Middle frontal gyrus (tissue), 1 donor: ENCODE results near the gene ERMAP.
"Not testable (repeated sequence)": the region's sequence is repeated elsewhere in the genome, so short reads cannot be mapped to it uniquely, and the experiment has no call there.

Source experiments
- DNase-seq: peaks from one replicate; pipeline ENCODE4 v3.0.0-alpha.2; 2015; ENCODE audit warnings: low spot score; ENCODE audit errors: extremely low spot score

ERMAP gene

GRCh38 chr1:42806593-42806992, 10.3 kb upstream of the ERMAP start:
- DNase-seq = no peak

DNA sequence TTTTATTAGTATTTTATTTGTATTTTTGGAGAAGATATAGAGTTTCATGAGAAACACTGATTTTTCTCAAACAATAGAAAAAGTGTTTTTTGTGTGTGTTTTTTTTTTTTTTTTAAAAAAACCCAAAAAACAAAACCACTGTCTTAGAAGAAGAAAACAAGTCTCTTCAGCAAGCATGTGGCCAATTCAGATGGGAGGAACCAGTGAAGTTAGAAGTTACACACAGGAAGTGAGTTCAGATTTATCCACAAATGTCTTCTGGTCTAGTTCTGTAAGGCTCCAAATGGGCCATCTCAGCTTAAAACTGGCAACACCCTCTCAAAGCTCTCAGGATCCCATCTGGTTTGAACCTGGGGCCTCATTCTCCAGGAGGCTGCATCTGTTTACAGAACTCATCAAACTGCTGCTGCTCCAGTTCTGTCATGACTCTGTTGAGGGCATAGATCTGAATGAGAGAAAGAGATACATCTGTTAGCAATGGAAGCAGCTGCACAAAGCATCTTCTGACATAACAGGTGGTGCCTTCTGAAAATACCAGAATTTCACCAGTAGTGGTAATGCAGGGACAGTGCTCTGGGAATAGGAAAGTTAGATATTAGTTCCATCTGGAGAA, 9.8 kb upstream of the ERMAP start:
- DNase-seq = no peak

DNA sequence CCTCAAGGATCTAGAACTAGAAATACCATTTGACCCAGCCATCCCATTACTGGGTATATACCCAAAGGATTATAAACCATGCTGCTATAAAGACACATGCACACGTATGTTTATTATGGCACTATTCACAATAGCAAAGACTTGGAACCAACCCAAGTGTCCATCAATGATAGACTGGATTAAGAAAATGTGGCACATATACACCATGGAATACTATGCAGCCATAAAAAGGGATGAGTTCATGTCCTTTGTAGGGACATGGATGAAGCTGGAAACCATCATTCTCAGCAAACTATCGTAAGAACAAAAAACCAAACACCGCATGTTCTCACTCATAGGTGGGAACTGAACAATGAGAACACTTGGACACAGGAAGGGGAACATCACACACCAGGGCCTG, 2.1 kb upstream of the ERMAP start:
- not testable (repeated sequence) for DNase-seq

GRCh38 chr1:42815941-42816584, 859 bp upstream of the ERMAP start:
- DNase-seq = no peak

DNA sequence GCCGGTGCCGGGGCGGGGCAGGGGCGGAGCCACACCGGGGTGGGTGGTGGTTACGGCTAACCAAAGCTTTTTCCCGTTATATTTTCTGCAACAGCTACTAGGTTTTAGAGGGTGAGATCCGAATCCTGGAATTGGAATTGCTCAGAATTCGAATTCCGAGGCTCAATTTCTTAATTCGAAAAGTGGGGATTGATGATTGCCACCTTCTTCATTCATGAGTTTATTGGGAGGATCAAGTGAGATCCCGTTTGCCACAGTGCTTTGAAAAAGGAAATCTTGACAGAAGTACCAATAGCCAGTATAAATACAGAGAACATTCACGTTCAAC, 482 bp downstream of the ERMAP start:
- DNase-seq = no peak

GRCh38 chr1:42817976-42818375, 1.1 kb downstream of the ERMAP start:
- no peak for DNase-seq

GRCh38 chr1:42820813-42821212, 3.9 kb downstream of the ERMAP start:
- DNase-seq = no peak

GRCh38 chr1:42821690-42822089, 4.8 kb downstream of the ERMAP start:
- DNase-seq = no peak

GRCh38 chr1:42822800-42823392, 6.0 kb downstream of the ERMAP start:
- no peak for DNase-seq

DNA sequence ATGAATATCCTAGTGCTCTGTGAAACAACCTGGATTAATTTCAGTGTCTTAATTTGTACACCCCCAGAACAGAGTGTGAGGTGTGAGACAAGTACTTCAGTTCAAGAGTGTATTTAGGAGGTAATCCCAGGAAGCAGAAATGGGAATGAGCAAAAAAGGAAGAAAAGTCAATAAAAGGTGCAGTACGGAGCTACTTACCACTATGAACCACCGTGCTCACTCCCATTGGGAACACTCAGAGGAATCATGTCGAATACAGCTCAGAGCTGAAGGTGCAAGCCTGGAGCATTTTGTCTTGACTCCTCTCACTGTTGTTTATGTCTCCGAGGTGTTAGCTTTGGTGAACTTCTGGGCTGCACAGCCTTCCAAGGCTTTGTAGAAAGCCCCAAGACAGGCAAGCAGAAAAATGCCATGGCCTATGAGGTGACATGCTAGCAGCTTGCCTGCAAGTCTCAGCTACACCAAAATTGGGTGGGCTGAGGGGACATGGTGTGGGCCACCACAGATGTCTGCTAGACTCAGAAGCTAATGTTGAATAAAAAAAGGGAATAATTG, 7.6 kb downstream of the ERMAP start:
- no peak for DNase-seq

GRCh38 chr1:42825036-42825851, 8.3 kb downstream of the ERMAP start:
- no peak for DNase-seq

GRCh38 chr1:42830631-42831030, 13.7 kb downstream of the ERMAP start:
- DNase-seq = no peak

- no peak for DNase-seq
These were observed 14.4 kb downstream of the ERMAP start for GRCh38 chr1:42831273-42831672.

DNA sequence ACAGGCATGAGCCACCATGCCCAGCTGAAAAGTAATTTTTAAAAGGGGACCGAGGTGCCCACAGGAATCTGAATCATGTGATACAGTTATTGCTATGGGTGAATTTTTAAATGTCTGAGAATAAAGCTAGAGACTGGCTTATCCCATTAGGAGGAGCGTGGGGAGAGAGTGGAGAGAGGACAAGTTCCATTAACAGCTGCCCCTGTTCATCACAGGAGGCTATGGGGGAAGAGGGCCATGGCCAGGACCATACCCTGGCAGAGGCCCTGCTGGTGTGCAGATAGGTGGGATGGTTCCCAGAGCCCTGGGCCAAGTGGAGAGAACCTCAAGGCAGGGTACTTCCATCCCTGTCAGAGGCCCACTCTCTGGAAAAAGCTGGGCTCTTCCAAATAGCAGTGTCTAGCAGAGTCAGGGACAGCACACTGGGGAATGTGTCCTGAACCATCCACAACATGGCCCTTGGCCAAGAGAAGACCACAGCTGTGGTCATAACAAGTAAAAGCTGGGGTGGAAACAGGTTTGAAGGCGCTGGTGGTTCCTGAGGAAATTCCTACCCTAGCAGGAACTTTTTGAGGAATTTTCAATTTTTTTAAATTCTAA, 15.8 kb downstream of the ERMAP start:
- DNase-seq = no peak

- DNase-seq = no peak
These were observed 17.1 kb downstream of the ERMAP start for GRCh38 chr1:42833981-42834380.

DNA sequence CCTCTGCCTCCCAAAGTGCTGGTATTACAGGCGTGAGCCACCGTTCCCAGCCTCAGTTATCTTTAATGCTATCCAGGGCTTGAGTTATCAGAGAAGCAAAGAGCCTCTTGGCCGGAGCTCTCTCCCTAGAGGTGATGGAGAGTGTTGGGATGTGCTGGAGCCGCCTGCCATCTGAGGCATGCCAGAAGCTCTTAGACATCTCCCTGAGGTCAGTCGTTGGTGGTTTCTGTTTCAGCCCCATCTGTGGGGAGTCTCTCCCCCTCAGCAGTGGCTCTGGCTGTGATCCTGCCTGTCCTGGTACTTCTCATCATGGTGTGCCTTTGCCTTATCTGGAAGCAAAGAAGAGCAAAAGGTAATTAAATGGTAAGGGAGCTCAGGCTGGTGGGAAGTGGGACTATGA, 17.9 kb downstream of the ERMAP start:
- no peak for DNase-seq

DNA sequence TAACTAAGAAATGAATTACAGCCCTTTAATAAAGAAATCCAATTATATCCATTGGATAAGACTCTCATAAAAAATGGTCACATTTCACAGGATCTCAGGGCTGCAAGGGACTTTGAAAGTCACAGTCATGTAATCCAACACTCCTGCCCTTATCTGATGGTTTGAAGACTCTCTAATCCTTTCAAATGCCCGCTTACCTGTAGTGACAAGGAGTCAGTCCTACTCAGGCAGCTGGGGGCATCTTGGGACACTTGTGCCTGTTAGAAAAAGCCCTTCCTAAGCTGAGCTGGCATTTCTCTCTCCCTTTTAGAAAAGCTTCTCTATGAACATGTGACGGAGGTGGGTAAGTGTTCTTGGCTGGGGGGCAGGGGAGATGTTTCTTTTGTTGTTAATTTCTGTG, 18.5 kb downstream of the ERMAP start:
- DNase-seq = no peak

- no peak for DNase-seq
These were observed 20.8 kb downstream of the ERMAP start for GRCh38 chr1:42837709-42838108.

DNA sequence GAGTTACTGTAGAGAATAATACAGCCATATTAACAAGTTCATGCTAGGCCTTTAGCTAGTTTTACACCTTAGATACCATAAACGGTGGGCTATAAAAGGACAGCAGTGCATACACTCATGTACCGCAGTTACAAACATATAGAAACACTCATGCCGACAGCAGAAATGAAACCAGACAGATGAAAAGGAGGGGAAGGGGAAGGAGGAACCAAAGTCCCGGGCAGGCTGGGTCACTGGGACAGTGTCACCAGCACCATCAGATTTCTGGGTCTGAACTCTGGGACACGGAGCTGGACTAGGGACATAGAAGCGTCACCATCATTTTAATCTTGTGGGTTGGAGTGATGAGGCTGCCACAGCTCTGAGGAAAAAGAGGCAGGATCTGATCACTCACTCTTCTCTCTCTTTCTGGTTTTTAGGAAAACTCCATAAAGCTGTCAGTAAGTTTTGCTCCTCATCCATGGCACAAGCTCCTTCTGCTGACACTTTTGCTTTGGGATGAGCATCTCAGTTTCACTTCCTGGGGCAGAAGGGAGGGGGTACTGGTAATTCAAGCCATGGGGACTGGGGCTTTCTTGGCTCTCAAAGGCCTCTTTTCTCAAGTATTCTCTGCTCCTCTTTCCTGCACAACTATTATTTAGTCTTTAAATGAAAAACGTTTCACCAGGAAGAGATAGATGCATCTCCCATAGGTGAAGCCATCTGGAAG, 21.7 kb downstream of the ERMAP start:
- no peak for DNase-seq

DNA sequence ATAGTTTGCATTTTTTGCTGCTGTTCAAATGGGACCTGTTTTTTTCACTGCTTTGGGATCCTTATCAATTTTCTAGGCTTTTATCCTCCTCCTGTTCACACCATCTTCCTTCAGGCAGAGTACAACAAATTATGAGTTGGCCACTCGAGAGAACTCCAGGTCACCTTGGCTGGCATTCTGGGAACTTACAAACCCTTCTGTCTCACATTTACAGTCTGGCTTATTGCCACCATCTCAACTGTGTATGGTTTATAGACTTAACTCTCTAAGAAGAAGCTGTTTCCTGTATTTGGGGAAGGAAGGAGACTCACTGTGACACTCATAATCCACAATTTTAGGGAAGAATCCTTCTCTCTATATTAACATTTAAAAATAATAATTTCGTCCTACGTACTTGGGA, 24.1 kb downstream of the ERMAP start:
- no peak for DNase-seq
